Middle frontal gyrus (tissue), 1 donor: ENCODE data around the gene FXYD2.
A peak's percentile ranks its signal among the peaks of the same experiment; 100 is the strongest.

ENCODE experiments used
- DNase-seq: peaks from one replicate; pipeline ENCODE4 v3.0.0-alpha.2; 2015; ENCODE audit warnings: low spot score; ENCODE audit errors: extremely low spot score

Gene FXYD2

DNA sequence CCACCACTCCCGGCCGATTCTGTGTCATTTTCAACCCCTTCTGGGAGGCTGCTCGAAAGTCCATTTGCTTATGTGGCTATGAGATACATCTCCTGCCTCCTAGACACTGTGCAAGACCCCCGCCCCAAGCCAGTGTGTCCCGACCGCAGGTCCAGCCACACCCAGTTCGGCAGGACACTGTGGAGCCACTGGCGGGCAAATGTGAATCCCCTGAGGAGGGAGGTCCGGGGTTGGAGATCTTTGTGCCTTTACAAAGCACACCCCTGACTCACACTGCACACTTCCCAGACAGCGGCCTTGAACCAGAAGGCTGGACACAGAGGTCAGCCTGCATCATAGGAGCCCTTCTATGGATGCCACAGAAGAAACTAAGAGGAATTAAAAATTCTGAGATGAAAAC lies 34.5 kb upstream of the FXYD2 start:
- DNase-seq, result no peak

DNA sequence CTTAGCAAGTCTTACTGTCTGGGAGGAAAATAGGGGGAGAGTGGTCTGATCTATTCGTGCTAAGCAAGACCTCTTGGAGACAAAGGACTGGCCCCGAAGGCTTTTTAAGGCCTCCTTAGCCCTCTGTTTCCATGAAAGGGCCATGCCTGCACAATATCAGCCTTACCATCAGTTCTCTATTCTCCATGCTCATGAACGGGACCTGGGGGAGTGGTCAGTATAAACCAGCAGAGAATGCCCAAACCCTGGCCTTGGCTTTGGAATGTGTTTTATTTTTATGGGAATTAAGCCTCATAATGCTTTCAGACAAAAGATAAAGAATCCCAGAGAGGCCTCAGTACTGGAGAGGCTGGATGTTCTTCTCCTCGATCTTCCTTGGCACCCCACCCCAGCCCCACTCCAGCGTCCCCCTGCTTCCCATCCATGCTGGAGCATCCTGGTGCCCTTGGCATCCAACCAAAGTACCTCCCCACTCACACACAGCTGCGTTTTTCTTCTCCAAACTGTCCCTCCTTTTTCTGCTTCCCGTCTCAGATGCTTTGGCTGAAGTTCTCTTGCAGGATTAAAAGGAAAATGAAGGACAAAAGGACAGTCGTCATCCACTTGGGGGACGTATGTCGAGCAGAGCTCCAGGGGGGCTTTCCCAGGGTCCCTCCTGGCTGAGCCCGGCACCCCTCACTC lies 33.3 kb upstream of the FXYD2 start:
- no peak for DNase-seq

DNA sequence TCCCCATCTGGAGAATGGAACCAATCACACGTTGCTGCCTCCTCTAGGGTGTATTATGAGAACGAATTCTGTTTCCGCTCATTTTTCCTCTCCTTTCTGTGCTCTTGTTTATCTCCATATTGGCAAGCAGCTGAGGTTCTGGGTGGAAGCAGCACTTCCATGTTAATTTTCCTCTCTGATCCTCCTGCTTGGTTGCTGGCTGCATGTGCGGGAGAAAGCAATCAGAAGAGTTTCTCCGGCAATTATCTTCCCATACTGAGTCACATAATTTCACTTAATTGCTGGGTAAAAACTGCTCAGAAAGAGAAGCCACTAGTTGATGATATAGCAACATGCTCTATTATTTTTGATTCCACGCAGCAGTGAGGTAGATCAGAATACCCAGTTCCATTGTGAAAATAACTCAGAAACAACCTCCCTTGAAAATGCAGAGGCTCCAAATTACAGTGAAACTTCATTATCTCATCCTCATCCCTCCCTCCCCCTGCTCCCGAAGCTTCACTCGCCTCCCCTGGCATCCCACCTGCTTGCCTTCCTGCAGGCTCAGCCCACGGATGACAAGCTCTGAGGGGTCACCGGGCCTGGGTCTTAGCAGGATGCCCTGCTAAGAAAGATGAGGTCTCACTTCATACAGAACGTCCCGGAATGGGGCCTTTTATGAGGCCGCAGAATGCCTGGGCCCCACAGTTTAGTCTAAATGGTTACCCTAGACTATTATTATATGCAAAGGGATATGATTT lies 31.5 kb upstream of the FXYD2 start:
- DNase-seq, result no peak

GRCh38 chr11:117855186-117855845 lies 30.8 kb upstream of the FXYD2 start:
- DNase-seq, result no peak

DNA sequence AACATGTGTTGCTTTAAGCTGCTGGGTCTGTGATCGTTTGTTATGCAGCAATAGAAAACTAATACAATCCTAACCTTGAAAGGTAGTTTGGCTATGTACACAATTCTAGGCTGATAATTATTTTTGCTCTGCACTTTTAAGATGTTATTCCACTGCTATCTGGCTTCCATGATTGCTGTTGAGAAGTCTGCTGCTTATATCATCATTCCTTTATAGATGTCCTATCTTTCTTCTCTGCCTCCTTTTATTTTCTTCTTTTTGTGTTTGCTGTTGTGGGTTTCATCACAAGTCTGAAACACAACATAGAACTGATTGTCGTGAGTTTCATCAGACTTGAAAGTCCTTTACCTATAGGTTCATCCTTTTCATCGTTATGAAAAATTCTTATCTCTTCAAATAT lies 27.8 kb upstream of the FXYD2 start:
- DNase-seq, result no peak

- DNase-seq, result no peak
Observed at GRCh38 chr11:117851852-117852251, 27.3 kb upstream of the FXYD2 start.

DNA sequence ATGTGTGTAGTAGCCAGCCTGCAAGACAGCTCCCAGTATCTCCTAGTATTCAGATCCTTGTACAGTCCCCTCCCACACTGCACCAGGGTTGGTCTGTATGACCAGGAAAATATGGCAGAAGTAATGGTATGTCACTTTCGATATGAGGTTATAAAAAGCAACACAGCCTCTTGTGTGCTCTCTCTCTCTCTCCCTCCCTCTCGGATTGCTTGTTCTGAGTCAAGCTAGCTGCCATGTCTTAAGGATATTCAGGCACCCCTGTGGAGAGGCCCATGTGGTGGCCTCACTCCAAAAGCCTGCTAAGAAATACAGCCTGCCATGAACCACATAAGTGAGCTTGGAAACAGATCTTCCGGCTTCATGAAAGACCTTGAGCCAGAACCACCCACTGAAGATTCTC lies 26.6 kb upstream of the FXYD2 start:
- DNase-seq, result no peak

DNA sequence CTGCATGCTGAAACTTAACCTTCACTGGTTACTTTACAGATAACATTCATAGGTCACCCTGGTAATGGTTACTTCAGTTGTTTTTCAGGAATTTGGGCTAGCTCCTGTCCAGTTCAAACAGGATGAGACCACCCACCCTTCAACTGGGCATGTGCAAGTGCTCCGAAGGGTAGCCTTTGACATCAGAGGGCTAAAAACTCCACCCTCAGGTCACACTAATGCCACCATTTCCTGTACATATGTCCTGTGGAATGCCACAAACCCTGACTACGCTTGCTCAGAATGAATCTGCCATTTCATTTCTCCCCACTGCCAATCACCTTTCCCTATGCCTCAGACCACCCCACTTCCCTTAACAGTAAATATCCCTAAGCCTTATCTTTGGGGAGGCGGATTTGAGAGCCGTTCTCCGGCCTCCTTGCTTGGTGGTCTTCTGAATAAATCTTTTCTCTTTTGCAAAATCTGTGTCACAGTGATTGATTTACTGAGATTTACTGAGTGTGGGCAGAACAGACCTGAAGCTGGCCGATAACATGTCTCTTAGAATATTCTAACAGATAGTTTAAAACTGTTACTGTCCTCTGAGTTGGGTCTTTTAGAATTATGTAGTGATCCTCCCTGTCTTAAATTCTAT lies 25.4 kb upstream of the FXYD2 start:
- no peak for DNase-seq

DNA sequence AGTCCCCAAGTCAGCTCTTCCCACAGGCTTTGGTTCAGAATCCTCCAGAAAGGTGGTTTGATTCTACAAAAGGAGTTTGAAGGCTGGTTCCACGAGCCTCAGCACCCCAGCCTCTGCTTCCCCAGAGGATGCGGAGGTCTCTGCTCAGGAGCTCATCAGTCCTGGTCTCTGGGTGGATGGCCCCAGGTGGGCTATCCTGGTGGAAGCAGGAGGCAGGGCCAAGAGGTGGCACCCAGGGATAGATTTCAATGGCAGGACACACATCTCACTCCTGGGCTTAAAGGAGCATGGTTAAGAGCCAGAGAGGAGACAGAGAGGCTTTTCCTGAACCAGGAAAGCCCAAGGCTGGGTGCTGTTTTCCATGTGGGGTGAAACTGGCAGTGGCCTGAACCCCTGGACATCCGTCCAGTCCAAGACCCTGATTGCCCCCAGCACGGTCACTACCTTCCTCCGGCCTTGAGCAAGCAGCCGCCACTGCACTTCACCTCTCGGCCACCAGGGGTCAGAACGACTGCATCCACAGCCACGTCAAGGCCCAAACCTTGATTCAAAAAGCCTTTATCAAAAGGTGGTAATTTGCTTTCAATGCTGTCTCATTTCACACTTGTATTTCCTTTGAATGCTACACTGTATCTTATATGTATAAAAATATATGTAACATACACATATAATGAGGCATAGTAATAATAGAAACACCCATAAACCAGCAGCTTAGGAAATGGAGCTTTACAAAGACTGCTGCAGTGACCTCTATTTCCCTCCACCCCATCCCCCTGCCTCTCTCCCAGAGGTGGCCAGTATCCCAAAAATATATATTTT lies 19.3 kb upstream of the FXYD2 start:
- peak; percentile 52 for DNase-seq

DNA sequence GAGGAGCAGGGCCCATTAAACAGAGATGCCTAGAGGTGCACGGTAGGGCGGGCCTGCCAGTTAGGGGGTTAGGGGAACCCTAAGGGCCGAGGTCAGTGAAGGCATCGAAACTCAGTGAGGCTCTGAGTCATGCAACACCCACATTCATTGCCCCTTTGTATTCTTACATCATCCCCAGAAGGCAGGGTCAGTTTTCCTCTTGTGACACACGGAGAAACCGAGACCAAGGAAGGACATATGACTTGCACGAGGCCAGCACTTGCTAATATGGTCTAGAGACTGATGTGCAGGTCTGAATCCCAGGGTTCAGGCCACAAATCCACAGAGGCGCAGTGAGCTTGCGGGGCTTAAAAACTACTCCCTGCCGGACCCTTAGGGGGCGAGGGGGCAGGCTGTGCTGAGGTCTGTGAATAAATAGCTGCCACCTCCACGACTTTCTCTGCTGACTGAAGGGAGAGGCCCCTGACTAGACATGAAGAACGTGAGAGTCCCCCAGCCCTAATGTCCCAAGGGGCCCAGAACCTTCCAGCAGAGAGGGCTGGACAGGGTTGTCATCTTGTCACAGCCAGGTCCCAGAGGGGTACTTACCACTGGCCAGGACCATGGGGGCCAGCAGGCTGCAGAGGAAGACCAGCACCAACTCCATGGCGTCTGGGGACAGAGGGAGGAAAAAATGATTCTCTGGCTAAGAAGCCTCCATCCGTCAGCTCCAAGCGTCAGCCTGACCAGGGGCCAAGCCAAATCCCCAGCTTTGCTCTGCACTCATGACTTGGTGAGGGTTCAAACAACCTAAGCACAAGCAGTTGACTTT lies 17.8 kb upstream of the FXYD2 start:
- no peak for DNase-seq

- DNase-seq, result no peak
Observed at GRCh38 chr11:117841551-117842031, 17.0 kb upstream of the FXYD2 start.

- DNase-seq, result no peak
Observed at GRCh38 chr11:117840881-117841550, 16.5 kb upstream of the FXYD2 start.

GRCh38 chr11:117839936-117840813 lies 15.6 kb upstream of the FXYD2 start:
- DNase-seq, result no peak

- DNase-seq, result no peak
Observed at GRCh38 chr11:117839380-117839881, 14.9 kb upstream of the FXYD2 start.

GRCh38 chr11:117838901-117839300 lies 14.4 kb upstream of the FXYD2 start:
- DNase-seq, result no peak

DNA sequence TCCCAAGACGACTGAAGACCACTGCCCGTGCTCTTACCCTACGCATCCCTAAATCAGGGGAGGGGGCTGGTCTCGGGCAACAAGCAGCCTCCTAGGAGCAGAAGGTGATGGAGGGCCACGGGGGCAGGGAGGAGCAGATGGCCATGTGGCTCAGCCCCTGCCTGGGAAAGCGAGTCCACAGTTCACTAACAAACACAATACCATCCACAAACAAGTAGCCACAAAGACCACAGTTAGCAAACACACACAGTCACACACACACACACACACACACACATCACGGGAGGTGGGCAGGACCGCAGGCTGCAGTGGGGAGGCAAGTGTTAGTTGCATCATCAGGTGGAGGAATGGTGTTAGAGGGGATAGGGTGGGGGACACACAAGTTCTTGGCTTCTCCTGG lies 13.2 kb upstream of the FXYD2 start:
- no peak for DNase-seq

GRCh38 chr11:117837070-117837776 lies 12.7 kb upstream of the FXYD2 start:
- no peak for DNase-seq
